NCI-H526 treated with DMSO at 0.1 percent for 48 hours (cell line): ENCODE results near the gene LRRC72.

Experiments used
- DNase-seq: peaks from one replicate; lab custom pipeline; 2025; lab: John Stamatoyannopoulos, UW

LRRC72 gene

DNA sequence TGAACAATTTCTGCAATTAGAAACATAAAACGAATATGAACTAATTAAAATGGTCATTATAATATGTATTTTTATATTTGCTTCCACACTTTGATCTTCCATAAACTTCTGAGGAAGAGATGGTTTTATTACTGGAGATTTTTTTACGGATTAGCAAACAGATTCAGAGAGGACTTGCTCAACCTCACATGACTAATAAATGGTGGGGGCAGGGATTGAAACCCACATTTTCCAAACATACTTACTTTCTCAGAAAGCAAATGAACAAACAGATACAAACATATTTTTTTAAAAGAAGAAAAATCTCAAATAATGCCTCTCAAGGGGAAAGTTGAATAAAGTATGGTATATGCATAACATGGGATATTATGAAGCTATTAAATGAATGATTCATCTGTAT is 100.6 kb downstream of the LRRC72 start:
- no peak for DNase-seq

- no peak for DNase-seq
Measured at GRCh38 chr7:16630654-16631053, 104.0 kb downstream of the LRRC72 start.
